Uterus (tissue), 4 donors: ENCODE data around the gene PACSIN2. TPM values are rescaled to one million over a fixed set of nuclear protein-coding genes. Genes with fewer than 3 reads are reported as not detected.

Experiments used
- DNase-seq, 2 donors: peaks; one replicate each; pipeline ENCODE4 v3.0.0-alpha.2; 2019 to 2020
- H3K27ac ChIP-seq, 2 donors: fragments of 200-600 bp; sonication (generic); 1 replicate in 1 of 2; 2 replicates in 1 of 2; pipeline ENCODE4 v1.5.1; 2016 to 2018
- H3K27me3 ChIP-seq, 2 donors: fragments of 200-600 bp; sonication (generic); one replicate each; pipeline ENCODE4 v1.5.1; 2018 to 2019; ENCODE audit warnings: control low read depth in 1 of 2
- H3K36me3 ChIP-seq, 2 donors: fragments of 200-600 bp; sonication (generic); one replicate each; pipeline ENCODE4 v1.5.1; 2019; ENCODE audit warnings: control low read depth in 1 of 2
- H3K4me1 ChIP-seq, 2 donors: fragments of 200-600 bp; sonication (generic); one replicate each; pipeline ENCODE4 v1.5.1; 2018 to 2019; ENCODE audit warnings: control low read depth in 1 of 2
- H3K4me3 ChIP-seq, 2 donors: fragments of 200-600 bp; sonication (generic); 1 replicate in 1 of 2; 2 replicates in 1 of 2; pipeline ENCODE4 v1.5.1; 2018 to 2019; ENCODE audit warnings: mild to moderate bottlenecking in 1 of 2
- H3K9me3 ChIP-seq, 2 donors: fragments of 200-600 bp; sonication (generic); one replicate each; pipeline ENCODE4 v1.5.1; 2019; ENCODE audit warnings: control low read depth in 1 of 2
- POLR2A ChIP-seq, 2 donors: fragments of 450-650 bp; IDR thresholded peaks; one replicate each; pipeline ENCODE4 v1.6.1; 2016; ENCODE audit warnings: antibody characterized with exemption in 2 of 2, mild to moderate bottlenecking in 1 of 2, moderate library complexity in 1 of 2
- intact Hi-C: fragments of 100-400 bp; cut with DNase I; formaldehyde crosslinking; loops from one replicate; pipeline ENCODE4 v1.15.1; 2023; ENCODE audit warnings: low total_unique reads
- total RNA-seq, 4 donors: library from RNA; depleted of rRNA in 3 of 4; stranded (reverse); fragments of >200 nt in 3 of 4; gene quantifications; one replicate each; pipeline versions ENCODE4 v1.1.0 to v1.2.4, GENCODE V29; 2014 to 2023
- TF ChIP-seq, protein P1 (sequence below), 4 experiments: fragments of 200-600 bp in 2 of 4; fragments of 450-650 bp in 2 of 4; sonication (generic) in 2 of 4; IDR thresholded peaks; one replicate each; pipeline ENCODE4 v1.5.1; 2016 to 2019; ENCODE audit warnings: antibody characterized with exemption in 4 of 4, mild to moderate bottlenecking in 2 of 4, moderate library complexity in 1 of 4
- donor health status: DM: yes; HTN: yes; CAD: no.

The PACSIN2 gene
- total RNA-seq, 4 donors from 2014 or later = 34.4 to 66.1 (median 48.0) TPM

DNA sequence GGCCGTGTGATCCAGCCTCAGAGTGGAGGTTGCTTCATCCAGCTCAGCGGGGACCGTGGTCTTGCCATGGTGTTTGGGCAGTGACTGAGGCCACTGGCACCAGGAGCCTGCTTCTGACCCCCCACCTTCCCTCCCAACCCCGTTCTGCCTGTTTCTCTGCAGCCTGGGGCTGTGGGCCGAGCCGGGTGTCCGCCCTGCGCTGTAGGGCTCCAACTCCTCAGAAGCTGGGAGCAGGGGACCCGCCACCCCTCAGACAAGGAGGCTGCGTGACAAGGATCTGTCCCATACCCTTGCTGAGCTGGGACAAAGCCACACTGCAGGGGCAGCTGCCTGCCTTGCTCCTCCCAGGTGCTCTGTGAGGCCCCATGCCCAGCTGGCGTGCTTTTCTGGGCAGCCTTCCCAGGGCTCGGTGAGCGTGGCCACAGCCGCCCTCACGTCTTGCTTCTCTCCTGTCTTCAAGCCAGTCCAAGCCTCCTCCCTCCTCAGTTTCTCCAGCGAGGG is 146.1 kb downstream of the PACSIN2 start:
- no peak overlapping the region for H3K27ac ChIP-seq
- no peak overlapping the region for H3K4me3 ChIP-seq
- intact Hi-C loops = no loop called here
- H3K27me3 ChIP-seq = no peaks in the 10 kb centered on the region
- TF ChIP-seq, protein P1, sequence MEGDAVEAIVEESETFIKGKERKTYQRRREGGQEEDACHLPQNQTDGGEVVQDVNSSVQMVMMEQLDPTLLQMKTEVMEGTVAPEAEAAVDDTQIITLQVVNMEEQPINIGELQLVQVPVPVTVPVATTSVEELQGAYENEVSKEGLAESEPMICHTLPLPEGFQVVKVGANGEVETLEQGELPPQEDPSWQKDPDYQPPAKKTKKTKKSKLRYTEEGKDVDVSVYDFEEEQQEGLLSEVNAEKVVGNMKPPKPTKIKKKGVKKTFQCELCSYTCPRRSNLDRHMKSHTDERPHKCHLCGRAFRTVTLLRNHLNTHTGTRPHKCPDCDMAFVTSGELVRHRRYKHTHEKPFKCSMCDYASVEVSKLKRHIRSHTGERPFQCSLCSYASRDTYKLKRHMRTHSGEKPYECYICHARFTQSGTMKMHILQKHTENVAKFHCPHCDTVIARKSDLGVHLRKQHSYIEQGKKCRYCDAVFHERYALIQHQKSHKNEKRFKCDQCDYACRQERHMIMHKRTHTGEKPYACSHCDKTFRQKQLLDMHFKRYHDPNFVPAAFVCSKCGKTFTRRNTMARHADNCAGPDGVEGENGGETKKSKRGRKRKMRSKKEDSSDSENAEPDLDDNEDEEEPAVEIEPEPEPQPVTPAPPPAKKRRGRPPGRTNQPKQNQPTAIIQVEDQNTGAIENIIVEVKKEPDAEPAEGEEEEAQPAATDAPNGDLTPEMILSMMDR (IDR thresholded peaks at IDR 0.05) = no peak
- no peak for TF ChIP-seq POLR2A (IDR thresholded peaks at IDR 0.05)
- H3K36me3 ChIP-seq = no peaks in the 10 kb centered on the region
- peak in 1 of 2 donors; percentile 37 for DNase-seq
- H3K9me3 ChIP-seq = no peaks in the 10 kb centered on the region
- H3K4me1 ChIP-seq = no peaks in the 10 kb centered on the region

DNA sequence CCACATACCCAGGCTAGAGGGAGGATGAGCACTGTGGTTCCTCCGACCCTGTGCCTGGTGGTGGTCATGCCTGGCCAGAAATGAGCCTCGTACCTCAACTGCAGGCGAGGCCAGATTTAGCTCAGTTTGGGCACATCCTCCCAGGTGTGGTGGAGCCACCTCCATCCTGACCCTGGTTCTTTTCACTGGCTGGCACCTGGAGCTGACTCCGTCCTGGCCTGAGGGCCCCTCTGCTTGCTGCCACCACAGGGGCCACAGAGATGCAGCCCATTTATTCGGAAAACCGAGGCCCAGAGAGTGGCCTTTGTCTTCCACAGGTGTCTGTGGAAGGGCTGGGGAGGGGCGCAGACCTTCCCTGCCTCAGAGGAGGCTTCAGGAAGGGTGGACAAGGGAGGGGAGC is 148.8 kb downstream of the PACSIN2 start:
- Histone ChIP-seq H3K27me3 (no peaks in the 10 kb centered on the region), H3K36me3 (no peaks in the 10 kb centered on the region)
- intact Hi-C loops = no loop called here

DNA sequence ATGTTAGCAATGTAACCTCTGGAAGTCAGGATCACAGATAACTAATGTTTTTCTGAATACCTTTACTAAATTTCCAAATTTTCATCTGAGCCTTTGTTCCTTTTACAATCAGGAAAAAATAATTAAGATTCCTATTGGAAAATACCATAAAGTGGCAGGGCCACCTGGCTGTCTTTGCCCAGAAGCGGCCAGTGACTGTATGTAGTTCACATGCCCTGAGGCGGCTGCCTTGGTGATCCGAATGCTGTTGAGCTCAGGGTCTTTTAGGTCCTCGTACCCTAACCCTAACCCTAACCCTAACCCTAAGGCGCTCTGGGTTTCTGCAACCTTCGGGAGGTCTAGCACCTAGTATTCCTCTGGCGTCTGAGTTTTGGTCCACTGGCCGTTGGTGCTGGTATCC is 149.4 kb downstream of the PACSIN2 start:
- no peaks in the 10 kb centered on the region for H3K4me1 ChIP-seq
- no peaks in the 10 kb centered on the region for H3K27me3 ChIP-seq
- intact Hi-C loops = no loop called here
- H3K36me3 ChIP-seq = no peaks in the 10 kb centered on the region
- TF ChIP-seq POLR2A (IDR thresholded peaks at IDR 0.05) = no peak
- TF ChIP-seq, protein P1 (IDR thresholded peaks at IDR 0.05) = no peak
- H3K4me3 ChIP-seq = no peak overlapping the region
- H3K27ac ChIP-seq = no peak overlapping the region
- no peaks in the 10 kb centered on the region for H3K9me3 ChIP-seq
- DNase-seq = no peak

More for the DNA sequence above, 148.8 kb downstream of the PACSIN2 start:
- H3K4me1 ChIP-seq = no peaks in the 10 kb centered on the region
- H3K27ac ChIP-seq = no peak overlapping the region
- TF ChIP-seq, protein P1 (IDR thresholded peaks at IDR 0.05) = no peak
- no peak for TF ChIP-seq POLR2A (IDR thresholded peaks at IDR 0.05)
- DNase-seq = no peak
- H3K9me3 ChIP-seq = no peaks in the 10 kb centered on the region
- H3K4me3 ChIP-seq = no peak overlapping the region

DNA sequence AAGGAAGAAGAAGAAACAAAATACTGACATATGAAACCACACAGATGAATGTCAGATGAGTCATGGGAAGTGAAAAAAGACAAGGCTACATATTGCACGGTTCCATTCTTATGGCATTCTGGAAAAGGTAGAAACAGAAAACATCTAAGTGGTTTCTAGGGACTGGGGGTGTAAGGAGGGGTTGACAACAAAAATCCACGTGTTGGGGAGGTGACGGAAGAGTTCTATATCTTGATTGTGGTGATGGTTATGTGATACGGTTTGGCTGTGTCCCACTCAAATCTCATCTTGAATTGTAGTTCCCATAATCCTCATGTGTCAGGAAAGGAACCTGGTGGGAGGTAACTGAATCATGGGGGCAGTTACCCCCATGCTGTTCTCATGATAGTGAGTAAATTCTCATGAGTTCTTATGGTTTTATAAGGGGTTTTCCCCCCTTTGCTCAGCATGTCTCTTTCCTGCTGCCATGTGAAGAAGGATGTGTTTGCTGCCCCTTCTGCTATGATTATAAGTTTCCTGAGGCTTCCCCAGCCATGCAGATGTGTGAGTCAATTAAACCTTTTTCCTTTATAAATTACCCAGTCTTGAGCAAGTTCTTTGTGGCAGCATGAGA is 151.5 kb downstream of the PACSIN2 start:
- no peaks in the 10 kb centered on the region for H3K27me3 ChIP-seq
- intact Hi-C loops = no loop called here
- no peak for TF ChIP-seq POLR2A (IDR thresholded peaks at IDR 0.05)
- TF ChIP-seq, protein P1 (IDR thresholded peaks at IDR 0.05) = no peak

DNA sequence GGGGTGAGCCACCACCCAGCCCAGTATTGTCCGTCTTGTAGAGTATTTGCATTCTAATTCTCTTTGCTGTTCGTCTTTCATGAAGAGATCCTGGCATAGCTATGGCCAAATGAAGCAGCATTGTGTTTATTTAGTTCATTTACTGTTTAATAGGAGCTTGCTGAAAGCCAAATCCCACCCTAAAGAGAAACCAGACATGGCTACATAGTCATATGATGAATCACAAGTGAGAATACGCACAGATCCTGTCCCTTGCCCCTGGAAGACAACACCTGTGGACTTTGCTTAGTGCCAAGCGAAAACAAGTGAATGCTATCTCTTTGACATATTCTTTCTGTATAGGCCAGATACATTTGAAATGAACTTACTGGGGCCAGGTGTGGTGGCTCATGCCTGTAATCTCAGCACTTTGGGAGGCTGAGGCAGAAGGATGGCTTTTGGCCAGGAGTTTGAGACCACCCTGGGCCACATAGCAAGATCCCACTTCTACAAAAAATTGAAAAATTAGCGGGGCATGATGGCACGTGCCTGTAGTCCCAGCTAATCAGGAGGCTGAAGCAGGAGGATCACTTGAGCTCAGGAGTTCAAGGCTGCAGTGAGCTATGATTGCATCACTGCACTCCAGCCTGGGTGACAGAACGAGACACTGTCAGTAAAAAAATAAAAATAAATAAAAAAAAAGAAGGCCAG is 152.8 kb downstream of the PACSIN2 start:
- no peak for TF ChIP-seq POLR2A (IDR thresholded peaks at IDR 0.05)
- TF ChIP-seq, protein P1 (IDR thresholded peaks at IDR 0.05) = no peak
- Histone ChIP-seq H3K4me1 (no peaks in the 10 kb centered on the region), H3K9me3 (no peaks in the 10 kb centered on the region), H3K27me3 (no peaks in the 10 kb centered on the region), H3K27ac (no peak overlapping the region), H3K36me3 (no peaks in the 10 kb centered on the region), H3K4me3 (no peak overlapping the region)
- intact Hi-C loops = no loop called here
- no peak for DNase-seq

More for the DNA sequence above, 151.5 kb downstream of the PACSIN2 start:
- no peak for DNase-seq
- Histone ChIP-seq H3K9me3 (no peaks in the 10 kb centered on the region), H3K27ac (no peak overlapping the region), H3K4me3 (no peak overlapping the region), H3K36me3 (no peaks in the 10 kb centered on the region), H3K4me1 (no peaks in the 10 kb centered on the region)
